Stimulated activated CD4-positive, alpha-beta T cell treated with anti-CD3 and anti-CD28 coated beads, Interleukin-15, amount 100 ng/mL, for 48 hours (primary cell): ENCODE measurements around the gene CDH4.

Experiments
- DNase-seq, 2 donors: peaks; one replicate each; pipeline ENCODE4 v3.0.0-alpha.2; 2020; ENCODE audit warnings: low read depth in 2 of 2

CDH4 gene

DNA sequence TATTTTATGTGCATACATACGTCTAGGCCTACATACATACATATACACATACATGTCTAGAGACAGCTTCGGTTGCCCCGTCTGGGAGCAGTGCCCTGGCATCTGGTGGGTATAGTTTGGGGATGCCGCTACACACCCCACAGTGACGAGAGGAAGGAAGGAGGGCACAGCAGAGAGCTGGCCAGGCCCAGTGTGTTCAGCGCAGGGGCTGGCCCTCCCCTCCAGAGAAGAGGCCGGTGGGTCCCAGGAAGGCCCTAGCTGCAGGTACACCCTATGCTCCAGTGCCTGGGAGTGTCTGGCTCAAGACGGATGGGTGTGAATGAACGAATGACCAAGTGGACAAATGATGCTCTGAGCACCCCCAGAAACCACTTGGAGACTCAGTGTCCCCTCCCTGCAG lies 284.6 kb downstream of the CDH4 start:
- no peak for DNase-seq

DNA sequence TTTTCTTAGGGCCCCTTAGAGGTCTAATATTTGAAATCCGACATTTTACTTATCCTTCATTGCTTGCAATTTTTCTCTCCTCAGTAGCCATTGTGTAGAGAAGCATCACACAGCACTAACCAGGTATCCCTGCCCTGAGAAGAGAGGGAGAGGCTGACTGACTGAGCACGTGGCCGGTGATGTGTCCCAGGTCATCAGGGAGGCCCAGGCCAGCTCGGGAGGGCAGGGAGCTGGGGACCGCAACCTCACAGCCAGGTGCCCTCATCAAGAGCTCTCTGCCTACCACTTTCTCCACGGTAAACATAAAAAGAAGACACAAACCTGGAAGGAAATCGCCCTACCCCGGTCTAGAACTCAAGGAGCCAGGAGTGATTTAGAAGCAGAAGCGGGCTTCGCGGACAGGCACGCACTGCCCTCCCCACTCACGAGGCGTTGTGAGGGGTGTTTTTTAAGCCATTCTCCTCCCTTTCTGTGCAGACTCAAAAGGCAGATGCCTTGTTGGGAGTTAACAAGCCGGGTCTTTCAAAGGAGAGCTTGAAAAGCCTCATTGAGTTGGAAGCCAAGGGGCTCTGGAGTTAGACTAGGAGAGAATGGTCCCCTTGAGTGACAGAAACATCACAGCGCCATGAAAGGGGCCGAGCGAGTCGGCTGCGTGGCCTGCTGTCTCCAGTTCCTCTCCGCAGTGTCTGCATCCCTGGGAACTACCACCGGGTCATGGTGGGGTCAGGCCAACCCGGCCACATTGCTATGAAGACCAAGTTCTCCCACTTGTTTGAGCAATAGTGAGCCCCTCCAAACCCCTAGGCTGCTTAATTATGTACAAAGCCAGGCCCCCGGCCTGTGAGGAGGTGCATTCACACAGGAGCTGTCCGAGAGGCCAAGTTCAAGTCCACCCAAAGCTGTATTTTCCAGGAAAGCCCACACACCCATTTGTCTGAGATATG lies 285.4 kb downstream of the CDH4 start:
- no peak for DNase-seq

DNA sequence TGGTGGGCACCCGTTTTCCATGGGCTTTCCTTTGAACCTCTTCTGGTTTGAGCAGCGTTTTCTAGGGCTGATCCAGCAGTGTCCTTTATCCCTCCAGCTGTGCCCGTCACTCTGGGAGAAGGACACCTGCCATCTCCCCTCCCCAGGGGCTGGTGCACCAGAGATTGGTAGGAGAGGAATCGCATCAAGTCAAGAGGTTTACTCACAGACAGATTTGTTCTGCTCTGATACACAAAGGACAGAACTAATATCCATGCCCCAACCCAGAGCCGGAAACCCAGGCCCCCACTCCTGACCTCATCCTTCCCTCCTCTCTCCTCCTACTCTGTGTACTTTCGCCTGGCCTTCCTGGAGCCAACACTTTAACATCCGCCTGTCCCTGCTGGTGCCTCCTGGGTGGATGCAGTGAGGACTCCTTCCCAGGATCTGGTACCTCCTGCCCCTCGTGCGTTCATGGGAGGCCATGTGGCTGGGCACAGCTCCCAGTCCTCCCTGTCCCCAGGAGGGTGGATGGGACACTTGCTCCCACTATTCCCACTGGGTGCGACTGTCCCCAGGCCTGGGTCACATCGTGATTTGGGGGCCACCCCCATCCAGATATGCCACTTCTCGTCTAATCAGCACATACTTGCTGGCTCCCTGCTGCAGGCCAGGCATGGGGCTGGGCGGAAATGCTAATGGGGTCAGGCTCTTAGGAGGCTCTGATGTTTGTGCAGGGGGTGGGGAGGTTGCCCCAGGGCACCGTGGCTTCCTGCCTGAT lies 286.3 kb downstream of the CDH4 start:
- DNase-seq: no peak

DNA sequence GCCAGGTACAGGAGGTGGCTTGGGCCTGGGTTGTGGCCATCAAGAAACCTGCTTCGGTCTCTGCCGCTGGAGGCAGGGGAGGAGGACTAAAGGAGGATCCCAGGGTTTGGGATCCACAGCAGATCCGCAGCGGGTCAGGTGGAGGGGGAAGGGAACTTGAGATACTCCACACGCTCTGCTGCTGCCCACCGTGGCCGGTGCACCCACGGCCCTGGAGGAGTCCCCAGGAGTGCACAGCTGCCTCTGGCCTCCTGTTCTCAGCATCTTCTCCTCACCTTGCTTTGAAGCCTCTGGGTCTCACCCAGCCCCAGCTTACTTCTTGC lies 286.8 kb downstream of the CDH4 start:
- no peak for DNase-seq

GRCh38 chr20:61539706-61540360 lies 287.8 kb downstream of the CDH4 start:
- no peak for DNase-seq

- no peak for DNase-seq
These were observed 289.5 kb downstream of the CDH4 start for GRCh38 chr20:61541537-61541936.

GRCh38 chr20:61543086-61543485 lies 291.0 kb downstream of the CDH4 start:
- no peak for DNase-seq

GRCh38 chr20:61543931-61544745 lies 292.1 kb downstream of the CDH4 start:
- no peak for DNase-seq

DNA sequence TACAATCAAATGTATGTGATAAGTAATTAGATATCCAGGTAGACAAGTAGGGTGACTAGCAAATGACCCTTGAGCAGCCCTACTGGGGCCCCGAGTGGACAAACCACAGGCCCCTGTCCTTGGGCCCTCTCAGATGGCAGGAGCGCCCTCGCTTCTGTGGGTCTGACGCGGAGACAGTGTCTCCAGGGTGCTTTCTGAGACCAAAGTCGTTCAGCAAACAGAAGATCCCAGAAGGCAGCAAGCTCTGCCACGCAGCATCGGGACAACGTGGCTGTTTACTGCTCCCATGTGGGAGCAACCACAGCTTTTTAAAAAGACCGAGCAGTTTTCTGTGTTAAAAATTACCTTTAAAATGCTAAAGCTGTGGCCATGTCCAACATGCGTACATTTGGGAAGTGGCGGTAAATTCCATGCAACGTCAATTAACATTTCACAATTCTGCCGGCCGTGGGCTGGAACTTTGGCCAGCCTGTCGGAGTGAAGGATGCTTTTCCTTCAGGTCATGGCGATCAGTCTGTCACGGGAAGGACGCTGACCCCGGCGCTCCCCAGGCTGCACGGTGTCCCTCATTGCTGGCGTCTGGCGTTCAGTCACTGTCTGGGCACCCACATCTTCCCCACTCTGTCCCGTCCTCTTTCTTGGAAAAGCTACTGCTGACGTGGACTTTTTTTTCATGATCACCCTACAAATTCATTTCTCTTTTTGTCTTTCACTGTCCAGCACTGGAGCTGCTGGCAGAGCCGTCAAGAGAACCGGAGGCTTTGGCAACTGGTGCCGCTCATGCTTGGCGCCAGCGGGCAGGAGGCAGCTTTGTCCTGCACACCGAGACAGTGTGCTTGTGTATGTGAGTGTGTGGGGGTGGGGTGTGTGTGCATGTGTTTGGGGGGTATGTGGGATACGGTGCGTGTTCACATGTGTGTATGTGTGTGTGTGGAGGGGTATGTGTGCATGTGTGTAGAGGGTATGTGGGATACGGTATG lies 293.1 kb downstream of the CDH4 start:
- DNase-seq: no peak

GRCh38 chr20:61546641-61547040 lies 294.6 kb downstream of the CDH4 start:
- DNase-seq: no peak

DNA sequence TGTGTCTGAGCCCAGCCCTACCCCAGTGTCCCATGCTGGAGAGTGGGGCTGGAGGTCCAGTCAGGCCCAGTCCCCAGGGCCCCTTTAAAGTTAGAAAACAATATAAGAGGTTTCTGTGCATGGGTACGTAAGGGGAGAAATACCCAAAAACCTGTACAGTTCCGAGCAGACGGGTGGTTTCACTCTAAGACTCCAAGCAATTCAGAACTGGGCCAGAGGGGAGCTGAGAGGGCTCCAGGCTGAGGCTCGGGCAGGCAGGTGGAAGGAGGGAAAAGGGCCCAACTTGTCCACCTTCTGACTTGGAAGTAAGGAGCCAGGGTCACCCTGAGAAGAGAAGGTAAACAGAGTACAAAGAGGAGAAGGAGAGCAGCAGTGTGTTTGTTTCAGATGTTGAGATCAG lies 296.0 kb downstream of the CDH4 start:
- no peak for DNase-seq

DNA sequence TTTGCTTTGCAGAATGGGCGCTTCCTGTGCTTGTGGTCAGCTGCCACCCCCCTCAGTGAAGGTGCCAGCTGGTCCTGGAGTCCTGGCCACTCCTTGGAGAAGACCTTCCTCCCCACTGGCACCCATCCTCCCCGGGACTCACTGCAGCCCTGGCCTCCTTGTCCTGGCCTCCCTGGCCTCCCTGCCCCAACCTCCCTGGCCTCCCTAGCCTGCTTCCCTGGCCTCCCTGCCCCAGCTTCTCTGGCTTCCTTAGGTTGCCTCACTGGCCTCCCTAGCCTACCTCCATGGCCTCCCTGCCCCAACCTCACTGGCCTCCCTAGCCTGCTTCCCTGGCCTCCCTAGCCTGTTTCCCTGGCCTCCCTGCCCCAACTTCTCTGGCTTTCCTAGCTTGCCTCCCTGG lies 297.8 kb downstream of the CDH4 start:
- DNase-seq: no peak

DNA sequence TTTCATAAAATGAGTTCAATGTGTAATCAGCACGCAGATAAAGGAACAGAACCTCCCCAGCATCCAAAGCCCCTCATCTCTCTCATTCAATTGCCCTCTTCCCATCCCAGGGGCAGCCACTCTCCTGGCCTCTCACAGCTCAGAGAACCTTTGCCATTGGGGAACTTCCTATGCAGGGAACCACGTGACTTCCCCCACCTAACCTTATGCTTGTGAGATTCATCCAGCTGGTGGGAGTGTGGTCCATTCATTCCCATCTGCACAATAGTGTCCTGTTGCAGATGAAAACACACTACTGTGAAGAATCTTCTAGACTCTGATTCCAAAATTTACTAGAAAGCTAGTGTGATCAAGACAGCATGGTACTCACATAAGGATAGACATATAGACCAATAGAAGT lies 299.3 kb downstream of the CDH4 start:
- DNase-seq: no peak

GRCh38 chr20:61554617-61555016 lies 302.6 kb downstream of the CDH4 start:
- no peak for DNase-seq

DNA sequence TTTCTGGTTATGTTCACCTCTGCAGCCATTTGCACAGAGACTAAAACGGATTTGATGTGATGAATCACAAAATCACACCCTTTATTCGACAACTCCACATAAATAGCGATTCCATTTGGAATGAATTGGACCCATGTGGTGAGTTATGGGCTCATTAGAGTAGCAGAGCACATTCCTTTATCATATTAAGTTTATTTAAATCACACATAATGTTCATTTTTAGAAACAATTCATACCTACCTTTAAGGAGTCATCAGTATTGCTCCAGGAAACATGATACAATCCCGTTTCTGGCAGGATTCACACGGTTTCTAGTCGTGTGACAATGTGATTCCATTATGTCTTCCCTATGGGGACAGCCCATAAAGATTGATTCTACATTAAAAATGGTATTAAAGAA lies 303.5 kb downstream of the CDH4 start:
- DNase-seq: no peak

DNA sequence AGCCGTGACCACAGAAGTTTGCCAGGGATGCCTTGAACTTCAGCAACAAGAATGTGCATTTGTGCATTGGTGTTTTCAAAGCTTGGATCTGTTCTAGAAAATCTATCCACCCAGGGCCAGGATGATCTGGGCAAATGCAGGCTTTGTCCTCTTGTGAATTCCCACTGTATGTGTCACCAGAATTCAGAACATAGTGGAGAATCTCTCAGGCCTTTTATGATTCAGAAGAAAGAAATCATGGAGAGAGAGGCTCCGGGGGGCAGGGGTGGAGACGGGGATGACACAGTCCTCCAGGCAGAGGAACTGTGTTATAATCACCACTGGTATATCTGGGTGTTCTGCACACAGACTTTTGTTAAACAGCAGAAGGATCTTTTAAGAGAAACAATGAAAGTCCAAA lies 304.1 kb downstream of the CDH4 start:
- DNase-seq: no peak

DNA sequence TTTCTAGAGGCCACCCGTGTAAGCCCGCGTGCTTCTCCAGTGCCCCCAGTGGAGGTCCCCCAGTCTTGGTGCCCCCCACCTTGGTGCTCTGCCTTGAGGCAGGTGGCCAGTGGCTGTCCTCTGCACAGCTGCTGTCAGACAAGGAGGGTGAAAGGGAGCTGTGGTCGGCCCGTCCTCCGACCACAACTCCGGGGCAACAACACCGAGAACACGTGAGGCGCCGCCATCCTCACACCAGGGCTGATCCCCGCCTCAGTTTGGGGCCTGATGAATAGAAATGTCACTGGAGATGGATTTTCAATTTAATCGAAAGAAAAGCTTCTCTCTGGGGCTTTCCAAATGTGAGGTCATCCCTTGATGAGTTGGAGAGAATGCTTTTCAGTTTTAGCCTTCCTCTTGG lies 304.6 kb downstream of the CDH4 start:
- DNase-seq: no peak

GRCh38 chr20:61557621-61558020 lies 305.6 kb downstream of the CDH4 start:
- no peak for DNase-seq

- no peak for DNase-seq
These were observed 306.7 kb downstream of the CDH4 start for GRCh38 chr20:61558726-61559125.

DNA sequence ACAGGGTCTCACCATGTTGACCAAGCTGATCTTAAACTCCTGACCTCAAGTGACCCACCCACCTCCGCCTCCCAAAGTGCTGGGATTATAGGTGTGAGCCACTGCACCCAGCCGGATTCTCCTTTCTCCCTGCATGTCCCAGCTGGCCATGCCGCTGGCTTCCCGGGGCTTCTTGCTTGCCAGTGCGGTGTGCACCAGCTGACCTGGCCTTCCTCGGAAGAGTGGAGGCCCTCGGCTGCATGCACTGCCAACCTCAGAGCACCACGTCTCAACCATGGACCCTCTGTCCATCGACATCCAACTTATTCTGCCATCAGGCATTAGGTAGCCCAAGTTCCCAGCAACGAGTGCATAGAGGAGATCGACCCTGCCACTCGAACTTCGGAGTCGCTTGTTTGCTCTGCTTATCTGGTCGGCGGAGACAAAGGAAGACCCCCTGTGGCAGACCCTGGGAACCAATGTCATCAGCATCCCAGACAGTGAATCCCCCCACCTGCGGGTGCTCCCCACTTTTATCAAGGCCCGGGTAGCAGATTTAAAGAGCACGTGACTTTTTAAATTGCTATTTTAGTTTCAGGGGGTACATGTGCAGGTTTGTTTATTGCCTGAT lies 307.8 kb downstream of the CDH4 start:
- no peak for DNase-seq
